Lower lobe of right lung (tissue), 2 donors: ENCODE results near the gene LPO. TPM values are rescaled to one million over a fixed set of nuclear protein-coding genes. Genes with fewer than 3 reads are reported as not detected.

Source experiments
- ATAC-seq, 2 donors: fragments of 200-7000 bp; cut with Tn5 transposase; one replicate each; pipeline ENCODE4 v1.9.1; 2020 to 2022; ENCODE audit warnings: mild to moderate bottlenecking in 2 of 2, moderate library complexity in 2 of 2
- DNase-seq: peaks from one replicate; pipeline ENCODE4 v3.0.0-alpha.2; 2020
- H3K27ac ChIP-seq: fragments of 200-600 bp; one replicate; pipeline ENCODE4 v1.8.0; 2022
- H3K27me3 ChIP-seq: fragments of 200-600 bp; one replicate; pipeline ENCODE4 v1.8.0; 2022; ENCODE audit warnings: low read depth
- H3K36me3 ChIP-seq: fragments of 200-600 bp; one replicate; pipeline ENCODE4 v1.8.0; 2022; ENCODE audit warnings: mild to moderate bottlenecking
- H3K4me1 ChIP-seq: fragments of 200-600 bp; one replicate; pipeline ENCODE4 v1.8.0; 2022
- H3K4me3 ChIP-seq: fragments of 200-600 bp; one replicate; pipeline ENCODE4 v1.8.0; 2022; ENCODE audit warnings: mild to moderate bottlenecking
- H3K9me3 ChIP-seq: fragments of 200-600 bp; one replicate; pipeline ENCODE4 v1.8.0; 2022
- intact Hi-C: fragments of 100-400 bp; cut with DNase I; formaldehyde crosslinking; loops from one replicate; pipeline ENCODE4 v1.11.0; 2022
- total RNA-seq: library from RNA; stranded (reverse); fragmentation: NEBNext Ultra II Directional; extraction: Animal tissue kit (Norgen Biotek cat#: 25700); gene quantifications from one replicate; pipeline ENCODE4 v1.2.1, GENCODE V29; 2021
- TF ChIP-seq, protein P1 (sequence below): fragments of 200-600 bp; IDR thresholded peaks from one replicate; pipeline ENCODE4 v1.8.0; 2022; ENCODE audit warnings: antibody characterized with exemption, mild to moderate bottlenecking
- donor health status: DM: no; HTN: yes; CAD: no; lungs with severe emphysema.

The LPO gene
- total RNA-seq, 1 donor from 2014 or later, result not detected

DNA sequence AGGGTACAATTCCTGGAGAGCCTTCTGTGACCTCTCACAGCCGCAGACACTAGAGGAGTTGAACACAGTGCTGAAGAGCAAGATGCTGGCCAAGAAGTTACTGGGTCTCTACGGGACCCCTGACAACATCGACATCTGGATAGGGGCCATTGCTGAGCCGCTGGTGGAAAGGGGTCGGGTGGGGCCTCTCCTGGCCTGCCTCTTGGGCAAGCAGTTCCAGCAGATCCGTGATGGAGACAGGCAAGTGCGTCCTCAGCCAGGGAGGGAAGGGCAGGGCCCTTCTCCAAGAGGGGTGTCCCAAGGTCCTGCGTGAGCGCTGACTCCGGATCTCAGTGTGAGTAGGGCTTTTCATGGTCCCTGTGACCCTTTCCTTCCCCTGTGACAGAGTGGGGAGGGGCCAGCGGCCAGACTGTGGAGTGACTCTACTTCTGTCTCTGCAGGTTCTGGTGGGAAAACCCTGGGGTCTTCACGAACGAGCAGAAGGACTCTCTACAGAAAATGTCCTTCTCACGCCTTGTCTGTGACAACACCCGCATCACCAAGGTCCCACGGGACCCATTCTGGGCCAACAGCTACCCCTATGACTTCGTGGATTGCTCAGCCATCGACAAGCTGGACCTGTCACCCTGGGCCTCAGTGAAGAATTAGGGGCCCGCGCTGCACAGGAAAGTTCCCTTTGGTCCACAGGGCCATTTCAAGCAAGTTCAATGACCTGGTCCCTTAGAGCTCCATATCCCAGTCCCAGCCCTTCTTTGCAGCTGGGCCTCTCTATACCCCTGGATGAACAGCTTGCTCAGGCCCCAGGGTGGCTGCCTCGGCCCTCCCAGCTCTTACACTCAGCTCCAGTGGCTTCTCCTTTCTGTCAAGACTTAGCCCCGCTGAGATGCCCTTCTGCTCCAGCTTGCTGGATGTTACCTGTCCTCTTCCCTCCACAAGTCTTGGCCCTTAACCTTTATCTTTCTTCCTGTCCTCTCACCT is 29.3 kb downstream of the LPO start:
- Histone ChIP-seq H3K4me1 (no peaks in the 10 kb centered on the region), H3K9me3 (no peaks in the 10 kb centered on the region), H3K27me3 (peaks cover 32% of the 10 kb centered on the region), H3K27ac (no peak overlapping the region), H3K36me3 (no peaks in the 10 kb centered on the region), H3K4me3 (no peak overlapping the region)
- intact Hi-C loops, result no loop called here
- DNase-seq (no peak), ATAC-seq (no peak)
- TF ChIP-seq, protein P1, sequence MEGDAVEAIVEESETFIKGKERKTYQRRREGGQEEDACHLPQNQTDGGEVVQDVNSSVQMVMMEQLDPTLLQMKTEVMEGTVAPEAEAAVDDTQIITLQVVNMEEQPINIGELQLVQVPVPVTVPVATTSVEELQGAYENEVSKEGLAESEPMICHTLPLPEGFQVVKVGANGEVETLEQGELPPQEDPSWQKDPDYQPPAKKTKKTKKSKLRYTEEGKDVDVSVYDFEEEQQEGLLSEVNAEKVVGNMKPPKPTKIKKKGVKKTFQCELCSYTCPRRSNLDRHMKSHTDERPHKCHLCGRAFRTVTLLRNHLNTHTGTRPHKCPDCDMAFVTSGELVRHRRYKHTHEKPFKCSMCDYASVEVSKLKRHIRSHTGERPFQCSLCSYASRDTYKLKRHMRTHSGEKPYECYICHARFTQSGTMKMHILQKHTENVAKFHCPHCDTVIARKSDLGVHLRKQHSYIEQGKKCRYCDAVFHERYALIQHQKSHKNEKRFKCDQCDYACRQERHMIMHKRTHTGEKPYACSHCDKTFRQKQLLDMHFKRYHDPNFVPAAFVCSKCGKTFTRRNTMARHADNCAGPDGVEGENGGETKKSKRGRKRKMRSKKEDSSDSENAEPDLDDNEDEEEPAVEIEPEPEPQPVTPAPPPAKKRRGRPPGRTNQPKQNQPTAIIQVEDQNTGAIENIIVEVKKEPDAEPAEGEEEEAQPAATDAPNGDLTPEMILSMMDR, result no peak

DNA sequence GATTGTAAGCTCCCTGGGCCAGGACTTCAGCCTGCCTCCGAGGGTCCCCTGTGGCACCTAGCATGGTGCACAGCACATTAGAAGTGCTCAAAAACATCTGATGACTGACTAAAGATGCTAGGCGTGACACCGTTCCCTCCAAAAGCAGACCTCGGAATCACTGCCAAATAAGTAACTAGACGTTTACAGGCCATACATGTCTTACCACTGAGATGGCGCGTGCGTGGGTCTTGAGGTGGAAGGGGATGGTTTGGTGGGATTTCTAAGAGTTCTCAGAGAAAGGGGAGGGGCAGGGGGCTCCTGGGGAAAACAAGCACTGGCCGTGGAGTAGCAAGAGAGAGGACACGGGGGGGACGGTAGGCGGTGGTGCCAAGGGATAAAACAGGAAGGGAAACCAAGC is 29.9 kb downstream of the LPO start:
- intact Hi-C loops, result no loop called here
- TF ChIP-seq, protein P1, result no peak
- ATAC-seq (no peak), DNase-seq (no peak)
- H3K36me3 ChIP-seq, result no peaks in the 10 kb centered on the region
- peaks cover 26% of the 10 kb centered on the region for H3K27me3 ChIP-seq
- no peaks in the 10 kb centered on the region for H3K9me3 ChIP-seq
- H3K27ac ChIP-seq, result no peak overlapping the region
- no peak overlapping the region for H3K4me3 ChIP-seq
- no peaks in the 10 kb centered on the region for H3K4me1 ChIP-seq

DNA sequence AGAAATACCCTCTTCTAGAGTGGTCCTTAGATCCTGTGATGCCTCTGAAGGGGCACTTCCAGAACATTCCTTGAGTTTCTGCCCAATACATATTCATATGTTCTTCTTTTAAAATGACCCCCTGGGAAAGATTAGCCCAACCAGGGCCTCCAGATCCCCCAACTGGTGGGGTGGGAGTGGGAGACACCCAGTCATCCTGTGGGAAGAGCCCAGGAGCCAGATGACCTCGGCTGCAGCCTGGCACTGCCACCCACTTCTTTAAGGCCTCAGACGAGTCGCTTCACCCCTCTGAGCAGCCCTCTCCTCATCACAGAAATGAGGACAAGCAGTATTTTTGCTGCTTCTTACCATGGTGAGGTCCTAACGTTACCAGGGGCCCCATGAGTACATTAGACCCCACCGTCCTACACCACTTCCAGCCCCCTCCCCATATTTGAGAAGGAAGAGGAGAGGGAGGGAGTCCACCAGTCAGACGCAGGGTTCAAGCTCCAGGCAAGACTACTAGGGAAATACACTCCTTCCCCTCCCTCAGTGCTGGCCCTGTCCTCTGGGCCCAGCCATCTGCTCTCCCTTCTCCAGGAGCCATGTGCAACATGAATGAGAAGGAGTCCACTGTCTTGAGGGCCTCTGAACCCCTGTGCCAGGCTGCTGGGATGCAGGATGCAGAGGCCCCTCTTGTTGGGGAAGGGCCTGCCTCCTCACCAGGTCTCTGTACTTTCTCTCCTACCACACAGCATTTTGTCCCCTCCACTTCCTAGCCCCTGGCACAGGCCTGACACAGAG is 30.6 kb downstream of the LPO start:
- H3K27ac ChIP-seq, result no peak overlapping the region
- H3K9me3 ChIP-seq, result no peaks in the 10 kb centered on the region
- H3K4me3 ChIP-seq, result no peak overlapping the region
- peaks cover 20% of the 10 kb centered on the region for H3K27me3 ChIP-seq
- no peak for DNase-seq
- no peak for ATAC-seq
- no peaks in the 10 kb centered on the region for H3K36me3 ChIP-seq
- TF ChIP-seq, protein P1, result no peak
- H3K4me1 ChIP-seq, result no peaks in the 10 kb centered on the region
- intact Hi-C loops, result no loop called here

DNA sequence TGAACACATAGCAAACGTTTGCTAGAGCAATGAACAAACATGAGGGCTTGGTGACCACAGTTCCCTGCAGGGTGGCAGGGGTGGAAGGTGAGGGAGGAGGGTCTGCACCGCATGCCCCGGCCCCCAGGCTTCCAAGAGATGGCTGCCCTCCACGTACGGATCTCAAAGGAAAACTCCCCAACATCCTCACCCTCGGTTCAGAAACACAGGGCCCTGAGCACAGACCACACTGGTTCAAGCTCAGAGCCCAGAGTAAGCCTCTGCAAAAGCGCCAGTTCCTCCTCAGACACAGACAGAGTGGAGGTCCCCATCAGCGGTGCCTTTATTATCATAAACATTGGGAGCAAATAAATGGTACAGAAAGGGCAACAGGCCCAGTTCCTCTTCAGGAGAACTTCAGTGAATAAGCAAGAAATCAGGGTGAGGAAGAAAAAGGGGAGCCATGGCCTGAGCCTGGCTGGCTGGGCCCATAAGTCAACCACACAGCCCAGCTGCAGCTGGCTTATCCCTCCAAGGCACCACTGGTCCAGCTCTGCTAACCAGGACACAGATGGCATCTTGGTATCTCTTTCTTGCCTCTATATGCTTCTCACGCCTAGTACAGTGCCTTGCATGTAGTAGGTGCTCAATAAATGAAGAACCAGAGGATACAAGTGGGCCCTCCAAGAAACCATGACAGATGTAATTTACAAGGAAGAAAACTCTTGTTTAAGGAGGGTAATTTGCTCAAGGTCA is 31.3 kb downstream of the LPO start:
- H3K9me3 ChIP-seq, result no peaks in the 10 kb centered on the region
- no peaks in the 10 kb centered on the region for H3K36me3 ChIP-seq
- TF ChIP-seq, protein P1, result no peak
- H3K4me3 ChIP-seq, result no peak overlapping the region
- H3K27me3 ChIP-seq, result peaks cover 16% of the 10 kb centered on the region
- ATAC-seq, result no peak
- H3K27ac ChIP-seq, result no peak overlapping the region
- DNase-seq, result no peak
- intact Hi-C loops, result no loop called here
- no peaks in the 10 kb centered on the region for H3K4me1 ChIP-seq
